GM10266 (cell line): ENCODE results near the gene CSTB.

ENCODE experiments used
- DNase-seq: peaks from one replicate; pipeline ENCODE4 v3.0.0; 2012; ENCODE audit errors: extremely low spot score
- TF ChIP-seq, protein P1 (sequence below): IDR thresholded peaks from 2 replicates; pipeline ENCODE4 v1.5.1; 2012; ENCODE audit warnings: mild to moderate bottlenecking, low read depth; ENCODE audit not compliant: control insufficient read depth, insufficient read depth; ENCODE audit errors: missing control alignments

CSTB gene

DNA sequence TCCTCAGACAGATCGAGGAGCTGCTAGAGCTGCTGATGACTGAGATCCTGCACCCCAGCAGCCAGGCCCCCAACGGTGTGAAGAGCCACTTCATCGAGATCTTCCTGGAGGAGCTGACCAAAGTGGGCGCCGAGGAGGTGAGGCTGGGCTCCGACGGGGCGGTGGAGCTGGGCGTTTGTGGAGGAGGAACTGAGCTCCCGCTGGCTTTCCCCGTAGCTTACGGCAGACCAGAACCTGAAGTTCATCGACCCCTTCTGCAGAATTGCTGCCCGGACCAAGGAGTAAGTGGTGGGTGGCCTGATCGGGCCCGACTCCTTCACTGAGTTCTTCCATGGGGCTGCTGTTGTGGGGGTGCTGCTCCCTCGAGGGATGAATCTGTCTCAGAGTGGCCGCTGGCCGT is 21.3 kb upstream of the CSTB start:
- TF ChIP-seq, protein P1, sequence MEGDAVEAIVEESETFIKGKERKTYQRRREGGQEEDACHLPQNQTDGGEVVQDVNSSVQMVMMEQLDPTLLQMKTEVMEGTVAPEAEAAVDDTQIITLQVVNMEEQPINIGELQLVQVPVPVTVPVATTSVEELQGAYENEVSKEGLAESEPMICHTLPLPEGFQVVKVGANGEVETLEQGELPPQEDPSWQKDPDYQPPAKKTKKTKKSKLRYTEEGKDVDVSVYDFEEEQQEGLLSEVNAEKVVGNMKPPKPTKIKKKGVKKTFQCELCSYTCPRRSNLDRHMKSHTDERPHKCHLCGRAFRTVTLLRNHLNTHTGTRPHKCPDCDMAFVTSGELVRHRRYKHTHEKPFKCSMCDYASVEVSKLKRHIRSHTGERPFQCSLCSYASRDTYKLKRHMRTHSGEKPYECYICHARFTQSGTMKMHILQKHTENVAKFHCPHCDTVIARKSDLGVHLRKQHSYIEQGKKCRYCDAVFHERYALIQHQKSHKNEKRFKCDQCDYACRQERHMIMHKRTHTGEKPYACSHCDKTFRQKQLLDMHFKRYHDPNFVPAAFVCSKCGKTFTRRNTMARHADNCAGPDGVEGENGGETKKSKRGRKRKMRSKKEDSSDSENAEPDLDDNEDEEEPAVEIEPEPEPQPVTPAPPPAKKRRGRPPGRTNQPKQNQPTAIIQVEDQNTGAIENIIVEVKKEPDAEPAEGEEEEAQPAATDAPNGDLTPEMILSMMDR = no peak
- DNase-seq = no peak

DNA sequence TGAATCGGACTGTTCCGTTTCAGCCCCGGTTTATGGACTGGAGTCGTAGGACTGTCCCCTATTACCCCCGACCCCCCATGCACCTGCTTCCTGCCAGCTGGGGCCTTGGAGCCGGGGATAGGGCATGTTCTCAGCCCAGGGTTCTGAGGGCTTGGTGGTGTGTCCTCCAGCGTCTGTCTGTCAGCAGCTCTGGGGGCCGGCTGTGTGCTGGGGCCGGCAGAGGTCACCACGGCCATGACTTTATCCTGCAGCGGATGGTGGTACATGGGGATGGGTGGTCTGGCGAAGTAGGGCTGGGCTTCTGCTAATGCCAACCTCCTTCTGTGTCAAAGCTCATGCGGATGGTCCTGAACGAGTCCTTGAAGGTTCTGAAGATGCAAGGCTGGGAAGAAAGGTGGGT is 18.7 kb upstream of the CSTB start:
- TF ChIP-seq, protein P1 = no peak

DNA sequence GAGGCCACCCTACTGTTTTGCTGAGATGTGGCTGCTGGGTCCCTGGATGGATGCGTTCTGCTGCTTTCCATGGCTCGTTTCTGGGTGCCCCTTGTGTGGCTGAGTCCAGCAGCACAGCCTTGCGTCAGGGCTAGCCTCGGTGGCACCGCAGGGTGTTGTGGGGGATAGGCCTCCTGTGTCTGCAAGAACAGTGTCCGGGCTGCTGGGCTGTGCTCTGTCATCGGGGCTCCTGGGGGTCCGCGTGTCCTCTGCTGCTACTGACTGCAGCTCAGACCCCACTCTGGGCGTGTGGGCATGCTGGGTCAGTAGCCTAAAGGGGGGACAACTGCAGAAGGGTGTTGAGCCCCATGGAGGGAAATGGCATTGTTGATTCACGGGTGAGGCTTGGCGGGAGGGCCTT is 18.2 kb upstream of the CSTB start:
- TF ChIP-seq, protein P1 = no peak
- DNase-seq = no peak

More for the DNA sequence above, 18.7 kb upstream of the CSTB start:
- no peak for DNase-seq

DNA sequence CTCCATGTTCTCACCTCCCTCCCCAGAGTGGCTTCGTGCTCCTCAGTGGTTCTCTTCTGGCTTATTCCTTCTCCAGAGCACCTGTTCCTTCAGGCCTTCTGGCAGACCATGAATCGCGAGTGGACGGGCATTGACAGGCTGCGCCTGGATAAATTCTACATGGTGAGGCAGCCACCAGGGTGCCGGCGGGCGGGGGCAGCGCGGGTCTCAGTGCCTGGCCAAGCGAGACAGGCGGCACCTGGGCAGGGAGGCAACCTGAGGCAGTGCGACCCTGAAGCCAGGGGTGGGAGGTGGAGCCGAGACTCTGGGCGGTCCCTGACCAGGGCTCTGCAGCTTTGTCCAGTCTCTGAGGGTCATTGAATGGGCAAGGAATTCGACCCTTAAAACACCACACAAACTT is 17.1 kb upstream of the CSTB start:
- no peak for DNase-seq
- TF ChIP-seq, protein P1 = no peak

DNA sequence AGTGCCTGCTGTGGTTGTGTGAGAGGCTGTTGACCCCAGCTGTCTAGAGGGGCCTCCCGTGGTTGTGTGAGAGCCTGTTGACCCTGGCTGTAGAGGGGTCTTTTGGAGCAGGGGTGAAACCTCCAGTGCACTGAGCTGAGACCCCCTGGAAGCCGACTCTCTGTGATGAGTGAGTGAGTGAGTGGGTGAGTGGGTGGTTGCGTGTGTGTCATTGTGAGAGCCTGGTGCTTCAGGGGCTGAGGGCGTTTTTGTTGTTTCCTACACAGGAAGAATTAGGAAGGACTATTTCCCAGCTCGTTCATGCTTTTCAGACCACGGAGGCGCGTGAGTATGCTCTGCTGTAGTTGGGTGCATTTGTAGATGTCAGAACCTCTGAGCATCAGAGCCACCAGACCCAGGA is 16.3 kb upstream of the CSTB start:
- no peak for DNase-seq

DNA sequence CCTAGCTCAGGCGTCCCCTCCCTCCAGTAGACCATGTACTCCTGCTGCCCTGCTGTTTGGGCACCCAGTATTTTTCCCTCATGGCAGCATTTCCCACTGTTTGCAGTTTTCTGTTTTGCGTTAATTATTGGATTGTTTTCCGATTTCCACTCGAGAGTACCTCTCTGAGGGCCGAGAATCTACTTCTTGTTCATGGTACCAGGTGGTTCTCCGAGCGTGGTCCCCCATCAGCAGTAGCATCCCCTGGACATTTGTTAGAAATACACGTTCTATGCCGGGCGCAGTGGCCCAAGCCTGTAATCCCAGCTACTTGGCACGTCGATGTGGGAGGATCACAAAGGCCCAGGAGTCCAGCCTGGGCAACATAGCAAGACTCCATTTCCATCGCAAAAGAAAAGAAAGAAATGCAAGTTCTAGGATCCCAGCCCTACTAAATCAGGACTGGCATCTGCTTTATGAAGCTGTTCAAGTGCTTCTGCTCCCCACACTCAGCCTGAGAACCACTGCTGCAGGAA is 14.0 kb upstream of the CSTB start:
- TF ChIP-seq, protein P1 = no peak
- no peak for DNase-seq

More for the DNA sequence above, 16.3 kb upstream of the CSTB start:
- TF ChIP-seq, protein P1 = no peak

DNA sequence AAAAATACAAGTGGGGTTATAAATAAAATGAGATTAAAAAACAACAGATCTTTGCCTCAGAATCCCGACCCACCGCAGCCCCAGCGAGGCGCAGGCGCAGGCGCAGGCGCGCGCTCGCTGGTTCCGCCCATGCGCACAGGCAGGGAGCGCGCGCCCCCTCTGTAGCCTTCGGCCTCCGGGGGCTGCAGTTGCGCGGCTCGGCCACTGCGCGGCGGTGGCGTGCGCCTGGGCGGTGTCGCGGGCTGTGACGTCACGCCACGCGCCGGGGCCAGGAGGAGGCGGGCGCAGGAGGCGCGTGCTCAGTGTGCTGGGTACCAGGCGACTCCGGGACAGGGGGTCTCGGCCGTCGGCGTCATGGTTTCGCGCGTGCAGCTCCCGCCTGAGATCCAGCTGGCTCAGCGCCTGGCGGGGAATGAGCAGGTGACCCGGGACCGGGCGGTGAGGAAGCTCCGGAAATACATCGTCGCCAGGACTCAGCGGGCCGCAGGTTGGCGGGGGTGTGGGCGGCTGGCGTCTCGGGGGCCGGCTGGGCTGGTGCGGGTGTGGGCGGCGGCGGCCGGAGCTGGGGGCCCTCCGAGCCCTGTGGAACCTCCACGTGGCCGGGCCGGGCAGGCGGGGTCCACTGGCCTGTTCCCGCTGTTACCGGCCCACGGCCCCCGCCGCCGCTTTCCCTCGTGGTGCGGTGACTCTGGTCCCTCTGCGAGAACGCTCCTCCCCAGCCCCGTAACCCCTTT is 13.3 kb upstream of the CSTB start, which contains the start of gene RRP1:
Gene RRP1 (plus strand): TSS at position 302 of the 734 bp plus-strand sequence. CDS start 53 bp downstream, at position 355.
- peak; percentile 99 for DNase-seq
- TF ChIP-seq, protein P1 = peak; percentile 100
